HG02943 (cell line): ENCODE measurements around the gene SNCB.
"Not testable (repeated sequence)": the region's sequence is repeated elsewhere in the genome, so short reads cannot be mapped to it uniquely, and the experiment has no call there.

ENCODE experiments used
- ATAC-seq: cut with Tn5 transposase; IDR thresholded peaks from one replicate; pipeline ENCODE4 v1.9.1; 2021; ENCODE audit warnings: mild to moderate bottlenecking, low read depth, moderate library complexity; ENCODE audit not compliant: unreplicated experiment

Gene SNCB

DNA sequence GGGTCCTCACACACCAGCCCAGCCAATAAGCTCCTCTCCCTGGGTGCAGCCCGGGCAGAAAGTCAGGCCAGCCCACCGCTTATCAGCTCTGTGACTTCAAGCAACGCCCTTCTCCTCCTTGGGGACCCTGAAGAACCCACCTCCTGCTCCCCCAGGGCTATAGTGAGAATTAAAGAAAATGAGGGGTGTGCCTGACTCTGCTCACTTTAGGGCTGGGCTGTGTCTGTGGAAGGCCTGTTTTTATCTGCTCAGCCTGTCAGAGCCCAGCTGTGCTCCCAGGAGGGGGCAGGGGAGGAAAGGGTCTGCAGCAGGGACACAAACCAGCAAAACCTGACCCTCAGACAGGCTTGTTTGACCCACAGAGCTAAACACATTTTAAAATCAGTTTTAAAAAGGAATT, 24.3 kb downstream of the SNCB start:
- ATAC-seq = no peak

GRCh38 chr5:176603091-176603490, 27.2 kb downstream of the SNCB start:
- no peak for ATAC-seq

DNA sequence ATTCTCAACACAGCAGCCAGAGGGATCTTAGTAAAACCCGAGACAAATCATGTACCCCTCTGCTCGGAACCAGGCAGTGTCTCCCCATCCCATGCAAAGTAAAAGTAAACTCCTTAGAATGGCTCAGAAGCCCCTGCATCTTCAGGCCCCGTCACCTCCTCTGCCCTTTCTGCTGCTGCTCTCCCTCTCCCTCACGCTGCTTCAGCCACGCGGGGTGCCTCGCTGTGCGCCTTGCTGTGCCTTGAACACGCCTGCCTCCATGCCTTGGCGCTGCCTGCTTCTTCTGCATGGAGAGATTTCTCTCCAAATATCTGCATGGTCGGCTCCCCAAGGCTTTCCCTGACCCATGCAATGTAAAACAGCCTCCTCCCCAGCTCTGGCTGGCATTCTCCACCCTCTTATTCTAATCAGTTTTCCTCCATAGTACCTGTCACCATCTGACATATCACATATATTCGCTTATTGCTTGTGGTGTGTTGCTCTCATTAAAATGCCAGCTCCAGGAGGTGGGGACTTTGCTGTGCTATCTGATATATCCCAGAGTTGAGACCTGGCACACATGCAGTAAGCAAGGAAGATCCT, 28.3 kb downstream of the SNCB start:
- ATAC-seq = no peak

- not testable (repeated sequence) for ATAC-seq
These were observed 30.4 kb downstream of the SNCB start for GRCh38 chr5:176599749-176600430.

- ATAC-seq = no peak
These were observed 32.6 kb downstream of the SNCB start for GRCh38 chr5:176597417-176598389.

- peak; percentile 61 for ATAC-seq
These were observed 33.5 kb downstream of the SNCB start for GRCh38 chr5:176596689-176597416.

- ATAC-seq = no peak
These were observed 34.2 kb downstream of the SNCB start for GRCh38 chr5:176596069-176596644.

DNA sequence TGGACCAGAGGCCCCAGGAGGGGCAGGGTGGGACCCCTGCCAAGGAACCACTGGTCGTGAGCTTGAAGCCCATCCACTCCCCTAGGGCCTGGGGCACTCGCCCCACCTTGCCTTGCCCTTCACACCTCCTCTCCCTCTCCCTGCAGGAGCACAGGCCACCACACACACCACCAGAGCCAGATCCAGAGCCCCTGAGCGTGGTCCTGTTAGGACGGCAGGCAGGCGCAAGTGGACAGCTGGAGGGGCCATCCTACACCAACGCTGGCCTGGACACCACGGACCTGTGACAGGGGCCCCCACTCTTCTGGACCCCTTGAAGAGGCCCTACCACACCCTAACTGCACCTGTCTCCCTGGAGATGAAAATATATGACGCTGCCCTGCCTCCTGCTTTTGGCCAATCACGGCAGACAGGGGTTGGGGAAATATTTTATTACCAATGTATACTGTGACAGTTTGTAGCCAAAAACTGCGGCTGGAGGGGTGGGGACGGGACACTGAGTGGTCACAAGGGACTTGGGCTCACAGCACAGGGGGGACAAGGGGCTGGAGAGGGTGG, 34.9 kb downstream of the SNCB start:
- ATAC-seq = no peak

- no peak for ATAC-seq
These were observed 35.8 kb downstream of the SNCB start for GRCh38 chr5:176594554-176594953.

DNA sequence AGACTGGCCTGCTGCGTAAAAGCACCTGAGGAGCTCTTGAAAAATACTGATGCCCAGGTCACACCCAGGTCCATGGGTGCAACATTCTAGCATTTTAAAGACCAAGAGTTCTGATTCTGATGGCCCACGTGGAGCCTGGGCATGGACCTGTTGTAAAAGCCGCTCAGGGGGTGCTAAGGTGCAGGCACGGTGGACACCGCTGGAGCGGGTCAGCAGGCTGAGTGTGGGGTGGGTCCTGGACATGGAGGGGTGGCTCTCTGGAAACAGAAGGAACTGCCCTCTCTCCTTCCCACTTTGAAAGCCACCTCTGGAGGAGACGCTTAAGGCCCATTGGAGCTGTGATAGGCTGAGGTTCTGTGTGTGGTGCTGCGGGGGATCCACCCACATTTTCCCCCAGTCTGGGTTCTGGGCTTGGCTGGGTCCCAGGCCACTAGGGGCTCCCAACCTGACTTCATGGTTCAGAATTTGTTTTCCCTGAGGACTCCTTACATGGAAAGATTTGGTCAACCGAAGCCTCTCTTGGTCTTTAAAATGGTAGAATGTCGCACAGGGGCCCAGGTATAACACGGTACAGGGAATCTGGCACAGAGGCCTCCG, 37.0 kb downstream of the SNCB start:
- ATAC-seq = no peak

GRCh38 chr5:176592573-176592972, 37.8 kb downstream of the SNCB start:
- no peak for ATAC-seq

GRCh38 chr5:176591667-176592066, 38.7 kb downstream of the SNCB start:
- ATAC-seq = not testable (repeated sequence)

DNA sequence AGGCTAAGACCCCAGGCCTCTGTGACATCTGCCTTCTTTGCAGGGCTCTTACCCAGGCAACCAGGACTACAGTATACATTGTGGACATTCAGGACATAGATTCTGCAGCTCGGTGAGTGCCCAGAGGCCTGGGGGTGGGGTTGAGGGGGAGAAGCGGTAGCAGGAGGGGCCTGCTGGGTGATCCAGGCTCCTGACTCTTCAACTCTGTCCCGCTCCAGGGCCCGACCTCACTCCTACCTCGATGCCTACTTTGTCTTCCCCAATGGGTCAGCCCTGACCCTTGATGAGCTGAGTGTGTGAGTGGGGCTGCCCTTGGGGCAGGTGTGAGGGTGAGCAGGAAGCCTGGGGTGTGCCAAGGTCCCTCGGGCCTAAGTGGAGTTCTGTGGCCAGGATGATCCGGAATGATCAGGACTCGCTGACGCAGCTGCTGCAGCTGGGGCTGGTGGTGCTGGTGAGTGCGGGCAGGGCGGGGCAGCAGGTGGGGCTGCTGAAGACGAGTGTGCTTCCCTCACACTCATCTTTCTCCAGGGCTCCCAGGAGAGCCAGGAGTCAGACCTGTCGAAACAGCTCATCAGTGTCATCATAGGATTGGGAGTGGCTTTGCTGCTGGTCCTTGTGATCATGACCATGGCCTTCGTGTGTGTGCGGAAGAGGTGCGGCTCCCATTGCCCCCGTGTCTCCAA, 40.2 kb downstream of the SNCB start:
- no peak for ATAC-seq

DNA sequence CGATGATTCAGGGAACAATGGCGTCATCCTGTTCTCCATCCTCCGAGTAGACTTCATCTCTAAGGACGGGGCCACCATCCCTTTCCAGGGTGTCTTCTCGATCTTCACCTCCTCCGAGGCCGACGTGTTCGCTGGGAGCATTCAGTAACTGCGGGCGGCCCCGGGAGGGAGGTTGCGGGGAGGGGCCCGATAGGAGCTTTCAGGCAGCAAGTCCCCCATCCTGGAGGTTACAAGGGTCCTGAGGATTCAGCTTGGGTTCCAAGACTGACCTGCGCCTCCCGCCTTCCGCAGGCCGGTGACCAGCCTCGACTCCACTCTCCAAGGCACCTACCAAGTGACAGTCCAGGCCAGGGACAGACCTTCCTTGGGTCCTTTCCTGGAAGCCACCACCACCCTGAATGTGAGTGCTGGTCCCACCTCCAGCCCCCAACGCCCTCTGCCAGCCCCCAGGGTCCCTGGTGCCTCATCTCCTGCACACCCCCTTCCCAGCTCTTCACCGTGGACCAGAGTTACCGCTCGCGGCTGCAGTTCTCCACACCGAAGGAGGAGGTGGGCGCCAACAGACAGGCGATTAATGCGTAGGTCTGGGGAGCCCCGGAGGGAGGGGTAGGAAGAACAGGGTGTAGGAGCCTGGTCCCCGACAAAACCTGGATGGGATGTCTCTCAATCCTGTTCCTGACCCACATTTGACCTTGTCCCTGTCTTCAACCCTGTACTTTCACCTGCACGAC, 41.1 kb downstream of the SNCB start:
- no peak for ATAC-seq

- ATAC-seq = no peak
These were observed 42.0 kb downstream of the SNCB start for GRCh38 chr5:176588297-176588696.

GRCh38 chr5:176587398-176587797, 42.9 kb downstream of the SNCB start:
- ATAC-seq = no peak

DNA sequence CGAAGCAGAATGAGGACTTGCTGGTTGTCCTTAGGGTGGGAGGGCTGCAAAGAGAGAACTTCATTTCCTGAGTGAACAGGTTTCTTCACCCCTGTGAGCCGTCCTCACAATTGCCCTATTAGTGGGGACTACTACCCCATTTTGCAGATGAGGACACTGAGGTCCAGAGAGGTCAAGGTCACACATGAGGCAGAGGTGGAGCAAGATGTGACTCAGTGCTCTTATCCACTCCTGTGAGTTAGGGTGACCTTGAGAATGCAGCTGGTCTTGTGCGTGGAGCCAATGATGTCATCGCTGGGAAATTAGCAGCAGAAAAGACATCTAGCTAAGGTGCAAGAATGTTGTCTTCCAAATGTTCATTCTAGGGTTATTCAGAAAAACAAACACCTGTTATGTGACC, 47.3 kb downstream of the SNCB start:
- no peak for ATAC-seq

DNA sequence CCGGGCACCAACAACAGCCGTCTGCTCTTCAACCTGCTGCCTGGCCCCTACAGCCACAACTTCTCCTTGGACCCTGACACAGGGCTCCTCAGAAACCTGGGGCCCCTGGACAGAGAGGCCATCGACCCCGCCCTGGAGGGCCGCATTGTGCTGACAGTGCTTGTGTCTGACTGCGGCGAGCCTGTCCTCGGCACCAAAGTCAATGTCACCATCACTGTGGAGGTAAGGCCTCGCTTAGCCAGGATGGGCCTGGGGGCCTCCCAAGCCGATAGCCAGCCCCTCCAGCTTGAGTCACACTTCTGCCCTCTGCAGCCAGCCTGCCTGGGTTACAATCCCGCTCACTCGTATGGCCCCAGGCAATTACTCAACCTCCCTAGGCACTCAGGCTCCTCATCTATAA, 49.0 kb downstream of the SNCB start:
- ATAC-seq = no peak
